Measurements from ENCODE around the gene C9orf152.
"Not testable (repeated sequence)": the region's sequence is repeated elsewhere in the genome, so short reads cannot be mapped to it uniquely, and the experiment has no call there.

The C9orf152 gene

DNA sequence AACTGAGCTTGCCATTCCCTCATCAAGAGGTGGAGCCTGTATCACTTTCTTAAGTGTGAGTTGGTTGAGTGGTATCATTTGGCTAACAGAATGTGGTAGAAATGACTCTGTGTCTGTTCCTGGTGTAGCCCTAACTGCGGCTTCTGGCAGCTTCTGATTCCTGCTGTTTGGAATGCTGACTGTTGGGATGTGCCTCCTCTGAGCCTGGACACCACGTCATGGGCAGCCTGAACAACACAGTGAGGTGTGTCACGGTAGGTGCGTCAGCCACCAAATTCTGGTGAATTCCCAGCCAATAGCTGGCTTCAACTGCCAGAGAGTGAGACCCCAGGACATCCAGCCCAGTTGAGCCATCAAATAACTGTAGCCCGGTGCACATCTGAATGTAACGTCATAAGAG lies 6.1 kb upstream of the C9orf152 start:
- no peak for DNase-seq

DNA sequence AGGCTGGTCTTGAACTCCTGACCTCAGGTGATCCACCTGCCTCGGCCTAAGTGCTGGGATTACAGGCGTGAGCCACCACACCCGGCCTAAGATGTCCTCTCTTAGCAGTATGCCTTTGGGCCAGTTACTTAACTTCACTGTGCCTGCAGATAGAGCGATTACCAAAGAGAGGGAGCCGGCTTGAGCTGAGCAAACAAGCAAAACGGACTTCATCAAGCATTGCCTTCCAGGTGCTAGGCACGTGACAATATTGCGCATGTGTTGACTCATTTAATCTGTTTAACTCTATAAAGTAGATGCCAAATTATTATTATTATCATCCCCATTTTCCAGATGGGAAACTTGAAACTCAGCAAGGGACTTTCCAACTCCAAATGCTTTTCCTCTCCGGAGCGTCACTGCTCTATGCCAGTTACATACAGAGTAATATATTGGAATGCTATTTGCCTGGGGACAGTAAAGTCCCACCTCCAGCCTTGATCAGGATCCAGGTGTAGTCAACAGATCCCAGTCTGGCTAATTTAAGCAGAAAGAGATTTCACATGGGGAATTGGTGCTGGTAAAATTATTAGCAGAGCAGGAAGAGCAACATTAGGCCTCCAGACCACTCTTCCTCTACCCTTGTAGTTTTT lies 5.6 kb upstream of the C9orf152 start:
- no peak for DNase-seq

DNA sequence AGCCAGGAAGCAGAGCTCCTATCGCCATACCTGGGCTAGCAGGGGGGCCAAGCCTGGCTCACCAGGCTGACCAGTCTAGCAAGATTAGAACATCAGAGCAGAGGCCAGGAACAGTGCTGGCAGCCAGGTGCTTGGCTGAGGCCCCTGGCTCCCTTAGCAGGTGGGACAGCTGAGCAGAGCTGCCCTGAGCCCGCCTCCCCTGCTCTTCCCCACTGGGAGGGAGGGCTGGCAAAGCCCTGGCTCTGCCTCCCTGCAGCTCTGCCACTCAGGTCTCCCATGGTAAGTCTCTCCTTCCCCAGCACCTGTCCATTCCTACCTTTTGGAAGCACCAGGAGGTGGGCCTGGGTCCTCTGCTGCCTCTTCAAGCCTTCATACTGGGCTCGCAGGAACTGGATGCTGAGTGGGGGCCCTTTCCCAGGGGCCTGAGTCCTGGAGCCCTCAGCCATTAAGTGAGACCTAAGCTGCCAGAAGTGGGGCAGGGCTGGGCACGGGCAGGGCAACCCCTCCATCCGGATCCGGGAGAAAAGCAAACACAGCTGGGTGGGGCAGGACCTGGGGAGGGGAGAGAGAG lies 803 bp downstream of the C9orf152 start:
- no peak for DNase-seq

DNA sequence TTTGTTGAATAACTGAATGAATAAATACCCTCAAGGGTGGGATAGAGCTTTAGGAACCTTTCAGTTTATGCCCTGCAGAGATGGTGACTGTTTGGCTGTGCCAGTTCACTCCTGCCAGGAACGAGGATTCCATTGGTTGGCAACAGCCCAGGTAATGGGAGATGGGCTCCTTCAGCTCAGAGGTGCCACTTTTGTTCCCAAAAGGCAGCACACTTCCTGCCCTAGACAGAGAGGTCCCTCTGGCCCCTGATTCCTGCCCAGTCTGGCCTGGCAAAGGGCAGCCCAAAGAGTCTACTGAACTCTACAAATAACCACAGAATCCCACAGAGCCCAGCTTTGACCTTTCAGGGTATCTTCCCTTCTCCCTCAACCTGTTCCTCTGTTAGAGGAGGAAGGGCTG lies 1.6 kb downstream of the C9orf152 start:
- no peak for DNase-seq

DNA sequence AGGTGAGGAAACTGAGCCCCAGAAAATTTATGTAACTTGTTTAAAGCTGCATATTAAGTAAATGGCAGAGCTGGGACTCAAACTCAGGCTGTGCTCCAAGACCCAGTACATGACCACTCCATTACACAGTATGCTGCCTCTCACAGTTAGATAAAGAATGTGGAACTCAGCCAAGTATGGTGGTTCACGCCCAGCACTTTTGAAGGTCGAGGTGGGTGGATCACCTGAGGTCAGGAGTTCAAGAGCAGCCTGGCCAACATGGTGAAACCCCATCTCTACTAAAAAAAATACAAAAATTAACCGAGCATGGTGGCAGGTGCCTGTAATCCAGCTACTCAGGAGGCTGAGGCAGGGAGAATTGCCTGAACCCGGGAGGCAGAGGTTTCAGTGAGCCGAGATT lies 2.3 kb downstream of the C9orf152 start:
- DNase-seq: peak; percentile 76

DNA sequence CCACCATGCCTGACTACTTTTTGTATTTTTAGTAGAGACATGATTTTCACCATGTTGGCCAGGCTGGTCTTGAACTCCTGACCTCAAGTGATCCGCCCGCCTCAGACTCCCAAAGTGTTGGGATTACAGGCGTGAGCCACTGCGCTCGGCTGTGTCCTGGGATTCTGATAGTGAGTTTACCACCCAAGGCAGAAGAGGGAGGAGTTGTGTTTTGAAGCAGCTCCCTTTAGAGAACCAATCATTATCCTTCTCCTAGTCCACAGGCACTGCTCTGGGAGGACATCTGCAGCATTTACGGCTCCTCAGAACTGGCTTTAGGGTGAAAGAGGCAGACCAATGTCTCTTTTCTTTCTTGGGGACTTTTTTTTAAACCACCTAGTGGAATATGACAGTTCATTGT lies 5.7 kb downstream of the C9orf152 start:
- DNase-seq: no peak

DNA sequence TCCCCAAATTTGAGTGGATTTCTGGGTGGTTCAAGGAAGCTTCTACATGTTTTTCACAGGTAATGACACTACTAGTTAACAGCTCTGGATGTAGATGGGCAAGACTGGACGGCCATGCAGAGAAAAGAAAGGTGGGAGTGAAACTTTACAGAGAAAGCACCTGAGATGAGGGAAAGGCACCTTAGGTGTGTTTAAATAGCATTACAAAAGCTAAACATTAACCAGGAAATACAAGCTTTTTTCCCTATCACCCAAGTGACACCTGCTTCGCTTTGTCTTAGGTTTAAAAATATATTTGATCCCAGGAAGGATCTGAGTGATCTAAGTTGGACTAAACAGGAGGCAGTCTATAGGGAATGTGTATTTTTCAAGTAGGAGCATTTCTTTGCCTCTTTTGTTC lies 8.3 kb downstream of the C9orf152 start:
- DNase-seq: no peak

DNA sequence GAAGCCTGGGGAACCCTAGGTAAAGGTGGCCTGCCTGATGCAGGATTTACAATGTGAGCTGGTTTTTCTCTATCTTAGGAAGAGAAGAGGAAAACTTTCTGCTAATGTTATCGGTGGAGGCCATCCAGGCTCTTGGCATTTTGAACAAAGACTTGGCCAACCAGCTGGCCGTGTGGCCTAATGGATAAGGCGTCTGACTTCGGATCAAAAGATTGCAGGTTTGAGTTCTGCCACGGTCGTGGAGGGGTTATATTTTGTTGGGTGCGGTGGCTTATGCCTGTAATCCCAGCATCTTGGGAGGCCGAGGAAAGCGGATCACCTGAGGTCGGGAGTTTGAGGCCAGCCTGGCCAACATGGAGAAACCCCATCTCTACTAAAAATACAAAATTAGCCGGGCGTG lies 9.6 kb downstream of the C9orf152 start:
- DNase-seq: no peak

DNA sequence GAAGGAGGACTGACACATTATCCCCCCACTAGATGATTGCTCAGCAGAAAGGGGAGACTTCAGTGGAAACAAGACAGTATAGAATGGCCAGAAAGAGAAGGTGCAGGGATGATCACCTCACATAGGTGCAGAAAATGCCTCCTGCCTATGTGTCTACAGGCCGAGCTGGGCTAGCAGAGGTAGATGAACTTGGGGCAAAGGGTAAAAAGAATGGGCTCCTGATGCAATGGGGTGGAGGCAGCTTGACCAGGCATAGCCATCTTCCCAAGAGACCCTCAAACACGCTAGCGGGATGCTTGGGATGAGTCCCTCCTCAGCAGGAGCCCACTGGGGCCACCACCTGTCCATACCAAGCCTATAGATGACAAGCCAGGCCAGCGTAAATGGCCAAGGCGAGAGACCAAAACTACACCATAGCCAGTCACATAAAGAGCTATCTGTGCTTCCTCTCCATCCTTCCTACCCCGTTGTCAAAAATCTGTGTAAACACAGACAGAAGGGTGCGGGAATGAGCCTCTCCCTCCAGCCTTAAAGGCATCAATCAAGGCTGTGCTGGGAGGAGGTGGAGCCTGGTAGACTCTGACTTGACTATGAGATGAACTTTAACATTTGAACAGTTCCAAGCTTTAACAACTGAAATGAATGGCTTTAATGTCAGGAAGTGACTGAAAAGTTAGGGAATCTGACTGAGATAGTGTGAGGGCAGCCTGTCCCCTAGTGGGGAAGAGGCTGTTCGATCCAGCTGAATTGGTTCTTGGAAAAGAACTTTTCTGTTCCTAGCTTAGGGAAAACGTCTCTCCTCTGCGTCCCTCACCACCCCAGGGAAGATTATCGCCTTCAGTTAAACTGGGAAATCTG lies 10.4 kb downstream of the C9orf152 start:
- no peak for DNase-seq

DNA sequence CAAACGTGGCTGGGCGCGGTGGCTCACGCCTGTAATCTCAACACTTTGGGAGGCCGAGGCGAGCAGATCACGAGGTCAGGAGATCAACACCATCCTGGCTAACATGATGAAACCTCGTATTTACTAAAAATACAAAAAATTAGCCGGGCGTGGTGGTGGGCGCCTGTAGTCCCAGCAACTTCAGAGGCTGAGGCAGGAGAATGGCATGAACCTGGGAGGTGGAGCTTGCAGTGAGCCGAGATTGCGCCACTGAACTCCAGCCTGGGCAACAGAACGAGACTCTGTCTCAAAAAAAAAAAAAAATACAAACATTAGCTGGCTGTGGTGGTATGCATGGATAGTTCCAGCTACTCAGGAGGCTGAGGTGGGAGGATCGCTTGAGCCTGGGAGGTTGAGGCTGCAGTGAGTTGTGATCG lies 11.9 kb downstream of the C9orf152 start:
- DNase-seq: not testable (repeated sequence)

DNA sequence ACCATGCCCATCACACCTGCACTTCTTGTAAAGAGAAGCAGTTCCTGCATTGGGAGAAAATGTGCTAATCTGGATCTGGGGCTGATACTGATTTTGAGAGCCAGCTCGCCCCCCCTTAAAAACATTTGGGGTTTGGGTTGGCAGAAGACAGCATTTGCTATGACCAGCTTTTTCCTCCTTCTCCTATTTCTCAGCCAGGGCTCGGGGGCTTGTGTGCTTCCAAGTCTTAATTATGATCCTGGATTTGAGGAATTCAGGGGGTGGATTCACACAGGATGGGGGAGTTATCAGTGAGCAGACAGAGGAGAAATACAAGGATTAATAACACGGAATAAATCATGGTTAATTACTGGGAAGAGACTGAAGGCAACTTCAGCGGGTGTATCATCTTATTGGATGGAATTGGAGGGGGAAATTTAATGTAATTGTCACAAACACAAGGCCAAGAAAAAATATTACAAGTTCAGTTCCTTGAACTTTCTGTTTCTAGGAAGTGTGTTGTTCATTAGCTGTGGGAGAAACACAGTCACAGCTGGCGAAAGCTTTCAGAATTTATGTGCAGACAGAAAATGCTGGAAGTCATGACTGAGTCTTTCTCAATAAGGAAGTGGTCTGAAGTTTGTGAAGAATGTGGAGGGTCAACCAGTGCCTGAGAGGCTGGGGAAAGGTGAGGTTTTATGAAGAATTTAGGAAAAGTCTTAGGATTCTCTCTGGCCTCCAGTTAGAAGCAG lies 15.3 kb downstream of the C9orf152 start:
- peak; percentile 42 for DNase-seq

DNA sequence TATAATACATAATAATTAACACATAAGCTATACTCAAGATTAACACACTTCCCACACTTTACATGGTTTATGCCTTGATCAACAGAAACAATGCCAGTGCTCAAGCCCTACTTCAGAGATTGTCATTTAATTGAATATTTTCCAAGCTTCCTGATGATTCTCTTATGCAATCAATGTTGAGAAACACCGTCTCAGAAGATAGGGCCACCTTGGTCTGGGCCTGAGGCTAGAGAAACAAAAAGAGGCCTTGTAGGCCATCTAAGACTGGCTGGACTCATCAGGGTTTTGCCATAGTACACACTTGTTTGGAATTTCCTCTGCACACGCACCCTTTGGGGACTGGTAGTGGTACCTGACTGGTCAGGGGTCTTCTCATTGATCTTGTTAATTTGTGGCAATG lies 16.3 kb downstream of the C9orf152 start:
- DNase-seq: no peak

DNA sequence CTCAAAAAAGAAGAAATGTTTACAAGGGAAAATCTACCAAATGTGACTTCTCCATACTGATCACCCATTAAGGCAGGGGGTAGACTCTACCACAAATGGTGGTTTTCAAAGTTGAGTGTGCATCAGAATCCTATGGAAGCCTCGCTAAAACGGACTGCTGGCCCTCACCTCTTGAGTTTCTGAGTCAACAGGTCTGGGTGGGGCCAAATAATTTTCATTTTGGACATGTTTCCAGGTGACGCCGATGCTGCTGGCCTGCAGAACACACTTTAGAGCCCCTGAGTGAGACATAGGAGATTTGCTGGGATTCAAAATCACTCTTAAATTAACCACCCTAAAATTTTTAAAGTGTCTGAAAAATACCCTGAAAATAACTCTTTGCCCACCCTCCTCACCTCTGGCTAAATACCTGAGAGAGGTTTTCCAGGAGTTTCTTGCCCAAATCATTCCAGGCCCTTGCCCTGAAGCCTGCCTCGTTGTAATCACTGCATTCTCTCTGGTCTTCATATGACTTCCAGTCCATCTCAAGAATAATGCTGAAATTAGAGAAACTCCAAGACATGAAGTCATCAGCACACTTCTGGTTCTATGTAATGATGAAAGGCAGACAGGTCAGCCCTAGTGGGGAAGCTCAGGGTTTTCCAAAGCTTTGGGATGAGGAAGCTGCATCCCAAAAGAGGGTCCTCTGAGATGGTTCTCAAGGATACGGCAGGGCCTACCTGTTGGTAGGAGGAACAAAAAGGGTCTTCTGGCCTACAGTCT lies 18.2 kb downstream of the C9orf152 start:
- no peak for DNase-seq

DNA sequence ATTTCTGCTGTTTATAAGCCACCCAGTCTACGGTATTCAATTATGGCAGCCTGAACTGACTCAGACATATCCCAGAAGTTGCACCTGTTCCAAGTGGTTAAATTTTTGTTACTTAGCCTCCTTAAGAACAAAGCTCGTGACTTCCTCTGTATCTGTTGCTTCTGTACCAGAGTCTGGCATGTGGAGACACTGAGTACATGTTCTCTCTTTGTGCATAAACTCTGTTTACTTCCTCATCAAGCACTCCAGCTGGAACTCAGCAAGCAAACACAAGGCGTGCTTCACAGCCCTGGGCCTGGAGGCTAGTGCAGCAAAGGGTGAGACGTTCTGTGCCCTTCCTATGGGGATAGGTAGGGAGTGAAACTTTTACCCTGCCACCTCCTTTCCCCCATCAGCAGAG lies 19.0 kb downstream of the C9orf152 start:
- peak; percentile 58 for DNase-seq

DNA sequence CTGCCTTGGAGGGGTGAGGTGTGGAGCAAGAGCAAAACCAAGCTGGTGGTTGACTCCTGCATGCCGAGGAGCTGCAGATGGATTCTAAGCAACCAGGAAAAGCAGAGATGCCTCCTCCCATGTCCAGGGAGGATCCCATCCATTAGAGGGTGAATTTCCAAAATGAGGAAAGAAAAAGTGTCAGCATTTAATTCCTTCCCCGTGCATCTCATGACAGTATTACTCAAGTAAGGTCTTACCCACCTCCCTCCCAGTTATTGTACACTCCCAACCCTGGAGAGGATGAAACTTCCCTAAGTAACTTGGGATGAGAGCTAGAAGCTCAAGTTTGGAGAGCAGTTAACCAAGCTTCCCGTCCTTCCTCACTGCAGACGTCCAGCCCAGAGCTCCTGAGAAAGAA lies 19.9 kb downstream of the C9orf152 start:
- DNase-seq: no peak

DNA sequence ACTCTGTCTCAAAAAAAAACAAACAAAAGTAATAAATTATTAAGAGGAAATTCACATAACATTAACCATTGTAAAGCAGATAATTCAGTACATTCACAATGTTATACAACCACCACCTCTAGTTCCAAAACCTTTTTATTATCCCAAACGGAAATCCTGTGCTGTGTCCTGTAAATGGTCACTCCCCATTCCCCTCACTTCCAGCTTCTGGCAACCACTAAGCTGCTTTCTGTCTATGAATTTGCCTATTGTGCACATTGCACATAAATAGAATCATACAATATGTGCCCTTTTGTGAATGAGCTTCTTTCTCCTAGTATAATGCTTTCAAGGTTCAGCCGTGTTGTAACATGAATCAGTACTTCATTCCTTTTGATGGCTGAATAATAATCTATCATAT lies 20.8 kb downstream of the C9orf152 start:
- no peak for DNase-seq

DNA sequence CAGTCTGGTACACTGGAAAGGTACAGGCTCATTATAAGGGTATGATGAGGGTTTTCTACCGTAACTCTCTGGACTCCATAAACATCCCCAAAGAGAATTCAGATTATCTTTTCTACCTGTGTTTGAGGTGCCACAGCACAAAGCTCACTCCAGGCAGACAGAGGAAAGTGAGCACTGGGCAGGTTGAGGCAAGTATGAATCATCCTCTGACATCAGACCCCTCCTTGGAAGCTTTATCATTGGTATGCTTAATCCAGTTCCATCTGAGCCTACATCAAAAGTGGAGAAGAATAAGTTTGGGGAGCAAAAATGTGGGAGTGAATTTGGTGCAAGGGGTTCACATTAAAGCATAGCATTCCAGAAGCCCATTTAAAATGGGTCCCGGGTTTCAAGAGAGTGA lies 21.7 kb downstream of the C9orf152 start:
- DNase-seq: no peak

DNA sequence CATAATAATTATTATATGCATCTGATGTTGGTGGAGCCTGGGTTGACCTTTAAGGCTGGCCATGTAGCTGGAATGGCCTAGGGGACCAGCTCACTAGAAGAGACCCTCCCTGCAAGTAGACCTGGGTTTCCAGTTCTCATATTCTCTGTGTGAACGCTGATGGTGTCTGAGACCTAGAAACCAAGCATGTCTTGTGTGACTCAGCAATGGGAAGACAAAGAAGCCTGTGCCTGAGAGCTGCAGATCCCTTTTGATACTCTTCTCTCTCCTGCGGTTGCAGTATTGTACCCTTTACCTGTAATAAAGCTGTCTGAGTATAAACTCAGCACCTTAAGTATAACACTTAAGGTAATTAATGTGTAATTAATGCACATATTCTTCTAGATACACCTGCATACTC lies 22.2 kb downstream of the C9orf152 start:
- no peak for DNase-seq

DNA sequence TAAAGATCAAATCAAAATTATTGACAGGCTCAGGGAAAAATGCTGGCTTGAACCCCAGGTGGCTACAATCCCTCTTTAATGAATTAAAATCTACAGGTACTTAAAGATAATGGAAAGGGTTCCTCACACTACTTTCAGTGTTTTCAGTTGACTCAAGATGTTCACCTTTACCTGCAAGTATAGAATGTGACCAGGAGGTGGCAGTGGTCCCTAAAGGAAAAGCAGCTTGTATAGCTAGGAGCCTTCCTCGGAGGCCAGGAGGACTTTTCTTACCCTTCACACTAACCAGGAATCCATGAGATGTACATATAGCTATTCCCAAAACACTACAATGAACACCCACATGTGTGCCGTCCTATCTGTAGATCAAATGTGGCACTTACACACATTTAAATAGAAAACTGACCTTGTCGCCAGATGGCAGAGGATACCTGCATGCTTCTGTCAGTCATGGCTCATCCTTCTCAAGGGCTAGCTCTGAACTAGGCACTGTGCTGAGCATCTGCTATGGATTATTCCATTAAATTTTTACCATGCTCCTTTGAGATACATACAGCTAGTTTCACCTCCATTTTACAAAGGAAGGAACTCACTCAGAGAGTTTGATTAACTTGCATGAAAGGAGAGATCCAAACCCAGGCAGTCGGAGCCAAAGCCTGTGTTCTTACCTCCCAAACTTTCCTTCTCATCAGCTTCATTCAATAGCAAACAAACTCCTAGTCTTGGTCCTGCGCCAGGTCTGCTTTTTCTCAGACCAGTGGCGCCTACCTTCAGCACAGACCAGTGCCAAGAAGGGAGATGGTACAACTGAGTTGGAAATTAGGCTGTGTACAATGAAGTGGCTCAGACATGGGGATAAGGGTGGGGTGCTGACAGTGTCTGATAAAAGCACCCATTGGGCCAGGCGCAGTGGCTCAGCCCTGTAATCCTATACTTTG lies 24.5 kb downstream of the C9orf152 start:
- DNase-seq: peak; percentile 91

DNA sequence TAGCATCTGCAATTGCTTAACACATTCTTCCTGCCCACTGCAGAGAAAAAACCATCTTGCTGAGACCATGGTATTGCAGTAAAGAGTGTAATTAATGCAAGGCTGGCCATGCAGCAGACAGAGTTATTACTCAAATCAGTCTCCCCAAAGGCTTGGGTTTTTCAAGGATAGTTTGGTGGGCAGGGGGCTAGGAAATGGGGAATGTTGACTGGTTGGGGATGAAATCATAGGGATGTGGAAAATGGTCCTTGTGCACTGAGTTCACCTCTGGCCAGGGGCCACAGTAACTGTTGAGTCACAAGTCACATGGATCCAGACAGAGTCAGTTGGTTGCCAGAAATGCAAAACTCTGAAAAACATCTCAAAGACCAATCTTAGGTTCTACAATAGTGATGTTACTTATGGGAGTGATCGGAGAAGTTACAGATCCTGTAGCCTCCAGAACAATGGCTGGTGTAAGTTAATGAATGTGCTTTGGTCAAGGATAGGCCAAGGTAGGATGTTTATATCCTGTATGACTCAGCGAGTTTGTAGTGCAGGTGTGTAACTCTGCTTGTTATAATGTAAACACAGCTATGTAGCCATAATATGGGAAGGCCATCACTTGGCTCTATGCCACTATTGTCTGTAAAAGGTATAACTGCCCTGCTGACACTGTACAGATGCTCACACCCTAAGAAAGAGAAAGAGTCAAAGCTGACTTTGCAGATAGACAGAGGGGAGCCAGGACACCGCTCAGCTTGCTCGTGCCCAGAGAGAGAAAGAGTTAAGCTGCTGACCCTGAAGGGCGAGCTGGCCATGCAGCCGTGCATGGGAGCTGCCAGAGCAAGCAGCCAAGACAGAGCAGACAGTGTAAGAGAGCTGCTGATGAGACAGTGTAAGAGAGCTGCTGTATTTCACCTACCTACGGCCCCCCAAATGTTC lies 27.2 kb downstream of the C9orf152 start:
- no peak for DNase-seq
